Ascending aorta (tissue), 2 donors: ENCODE results near the gene FBXO3. TPM values are rescaled to one million over a fixed set of nuclear protein-coding genes. Genes with fewer than 3 reads are reported as not detected.
"Not testable (repeated sequence)": the region's sequence is repeated elsewhere in the genome, so short reads cannot be mapped to it uniquely, and the experiment has no call there.

Experiments
- DNase-seq, 2 donors: peaks; one replicate each; pipeline ENCODE4 v3.0.0-alpha.2; 2019; ENCODE audit warnings: low spot score in 2 of 2
- H3K27ac ChIP-seq, 2 donors: fragments of 200-600 bp; sonication (generic); one replicate each; pipeline ENCODE4 v1.5.1; 2016 to 2017; ENCODE audit warnings: mild to moderate bottlenecking in 1 of 2
- H3K27me3 ChIP-seq: fragments of 200-600 bp; sonication (generic); one replicate; pipeline ENCODE4 v1.5.1; 2017
- H3K36me3 ChIP-seq, 2 donors: fragments of 200-600 bp; sonication (generic); one replicate each; pipeline ENCODE4 v1.5.1; 2016
- H3K4me1 ChIP-seq, 2 donors: fragments of 200-600 bp; sonication (generic); one replicate each; pipeline ENCODE4 v1.5.1; 2016 to 2017; ENCODE audit warnings: mild to moderate bottlenecking in 1 of 2
- H3K4me3 ChIP-seq, 2 donors: fragments of 200-600 bp; sonication (generic); one replicate each; pipeline ENCODE4 v1.5.1; 2016 to 2017; ENCODE audit warnings: mild to moderate bottlenecking in 1 of 2
- H3K9me3 ChIP-seq, 2 donors: fragments of 200-600 bp; sonication (generic); one replicate each; pipeline ENCODE4 v1.5.1; 2016
- intact Hi-C: fragments of 100-400 bp; cut with DNase I; formaldehyde crosslinking; loops from one replicate; pipeline ENCODE4 v1.15.1; 2023
- total RNA-seq: library from RNA; depleted of rRNA; stranded (reverse); fragments of >200 nt; gene quantifications from one replicate; pipeline ENCODE4 v1.1.0, GENCODE V29; 2016
- TF ChIP-seq, protein P1 (sequence below), 3 experiments: fragments of 200-600 bp in 2 of 3; fragments of 450-650 bp in 1 of 3; sonication (generic) in 2 of 3; IDR thresholded peaks; one replicate each; pipeline ENCODE4 v1.5.1; 2016 to 2019; ENCODE audit warnings: antibody characterized with exemption in 3 of 3, mild to moderate bottlenecking in 1 of 3, moderate library complexity in 1 of 3

The FBXO3 gene, protein sequence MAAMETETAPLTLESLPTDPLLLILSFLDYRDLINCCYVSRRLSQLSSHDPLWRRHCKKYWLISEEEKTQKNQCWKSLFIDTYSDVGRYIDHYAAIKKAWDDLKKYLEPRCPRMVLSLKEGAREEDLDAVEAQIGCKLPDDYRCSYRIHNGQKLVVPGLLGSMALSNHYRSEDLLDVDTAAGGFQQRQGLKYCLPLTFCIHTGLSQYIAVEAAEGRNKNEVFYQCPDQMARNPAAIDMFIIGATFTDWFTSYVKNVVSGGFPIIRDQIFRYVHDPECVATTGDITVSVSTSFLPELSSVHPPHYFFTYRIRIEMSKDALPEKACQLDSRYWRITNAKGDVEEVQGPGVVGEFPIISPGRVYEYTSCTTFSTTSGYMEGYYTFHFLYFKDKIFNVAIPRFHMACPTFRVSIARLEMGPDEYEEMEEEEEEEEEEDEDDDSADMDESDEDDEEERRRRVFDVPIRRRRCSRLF
- total RNA-seq: 11.8 TPM

DNA sequence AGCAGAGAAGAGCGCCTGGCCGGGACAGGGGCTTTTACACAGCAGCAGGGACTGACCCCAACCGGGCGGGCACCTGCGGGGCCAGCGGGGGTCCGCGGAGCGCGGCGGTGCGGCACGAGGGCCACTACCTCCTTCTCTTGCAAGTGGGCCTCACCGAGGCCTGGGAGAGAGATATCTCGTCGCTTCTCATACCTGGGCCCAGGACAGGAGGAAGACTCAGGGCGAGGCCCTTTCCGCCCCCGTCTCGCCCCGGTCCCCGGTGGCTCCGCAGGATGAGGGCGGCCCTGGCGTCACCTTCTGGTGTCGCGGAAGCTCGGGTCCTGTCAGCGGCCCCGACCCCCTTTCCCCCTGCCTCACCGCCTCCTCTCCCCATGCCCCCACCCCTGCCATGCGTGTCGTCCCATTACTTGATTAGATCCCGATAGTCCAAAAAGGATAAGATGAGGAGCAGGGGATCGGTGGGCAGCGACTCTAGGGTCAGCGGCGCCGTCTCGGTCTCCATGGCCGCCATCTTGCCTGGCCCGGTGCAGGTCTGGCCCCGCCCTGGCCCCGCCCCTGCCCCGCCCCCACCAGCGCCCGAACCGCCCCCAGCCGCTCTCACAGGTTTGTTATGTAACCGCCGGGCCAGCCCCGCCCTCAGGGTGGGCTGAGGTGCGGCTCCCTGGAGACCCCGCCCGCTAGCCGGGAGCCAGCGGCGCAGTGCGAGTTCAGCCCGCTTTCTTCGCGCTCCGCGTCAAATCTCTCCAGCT lies at the start of gene FBXO3:
FBXO3 (minus strand) TSS at position 534 of the 749 bp plus-strand sequence; CDS start at position 511, 23 bp downstream.
- intact Hi-C loops: loop anchor here (2.0 to 10.0 kb wide), 3 partner anchors 37 to 1189 kb away; partner anchors contain the start of genes CD59 and EIF3M
- no peaks in the 10 kb centered on the region for H3K27me3 ChIP-seq
- peak; percentile 61 to 93 for DNase-seq
- TF ChIP-seq, protein P1, sequence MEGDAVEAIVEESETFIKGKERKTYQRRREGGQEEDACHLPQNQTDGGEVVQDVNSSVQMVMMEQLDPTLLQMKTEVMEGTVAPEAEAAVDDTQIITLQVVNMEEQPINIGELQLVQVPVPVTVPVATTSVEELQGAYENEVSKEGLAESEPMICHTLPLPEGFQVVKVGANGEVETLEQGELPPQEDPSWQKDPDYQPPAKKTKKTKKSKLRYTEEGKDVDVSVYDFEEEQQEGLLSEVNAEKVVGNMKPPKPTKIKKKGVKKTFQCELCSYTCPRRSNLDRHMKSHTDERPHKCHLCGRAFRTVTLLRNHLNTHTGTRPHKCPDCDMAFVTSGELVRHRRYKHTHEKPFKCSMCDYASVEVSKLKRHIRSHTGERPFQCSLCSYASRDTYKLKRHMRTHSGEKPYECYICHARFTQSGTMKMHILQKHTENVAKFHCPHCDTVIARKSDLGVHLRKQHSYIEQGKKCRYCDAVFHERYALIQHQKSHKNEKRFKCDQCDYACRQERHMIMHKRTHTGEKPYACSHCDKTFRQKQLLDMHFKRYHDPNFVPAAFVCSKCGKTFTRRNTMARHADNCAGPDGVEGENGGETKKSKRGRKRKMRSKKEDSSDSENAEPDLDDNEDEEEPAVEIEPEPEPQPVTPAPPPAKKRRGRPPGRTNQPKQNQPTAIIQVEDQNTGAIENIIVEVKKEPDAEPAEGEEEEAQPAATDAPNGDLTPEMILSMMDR (IDR thresholded peaks at IDR 0.05): no peak
- H3K4me3 ChIP-seq: peak within 1 kb of the TSS; percentile 85 to 90
- peak within 1 kb of the TSS; percentile 87 to 89 for H3K27ac ChIP-seq
- H3K9me3 ChIP-seq: no peaks in the 10 kb centered on the region
- peaks cover 0 to 5% of the 10 kb centered on the region in 2 donors for H3K36me3 ChIP-seq
- peaks cover 7 to 26% of the 10 kb centered on the region in 2 donors for H3K4me1 ChIP-seq

DNA sequence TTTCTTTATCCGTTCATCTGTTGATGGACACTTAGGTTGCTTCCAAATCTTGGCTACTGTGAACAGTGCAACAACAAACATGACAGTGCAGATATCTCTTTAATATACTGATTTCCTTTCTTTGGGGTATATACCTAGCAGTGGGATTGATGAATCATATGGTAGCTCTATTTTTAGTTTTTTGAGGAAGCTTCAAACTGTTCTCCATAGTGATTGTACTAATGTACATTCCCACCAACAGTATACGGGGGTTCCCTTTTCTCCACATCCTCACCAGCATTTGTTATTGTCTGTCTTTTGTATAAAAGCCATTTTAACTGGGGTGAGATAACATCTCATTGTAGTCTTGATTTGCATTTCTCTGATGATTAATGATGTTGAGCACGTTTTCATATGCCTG lies 48.7 kb upstream of the FBXO3 start:
- intact Hi-C loops, H3K4me1 ChIP-seq, H3K9me3 ChIP-seq, H3K27me3 ChIP-seq, H3K4me3 ChIP-seq, H3K27ac ChIP-seq, H3K36me3 ChIP-seq, DNase-seq: not testable (repeated sequence)

DNA sequence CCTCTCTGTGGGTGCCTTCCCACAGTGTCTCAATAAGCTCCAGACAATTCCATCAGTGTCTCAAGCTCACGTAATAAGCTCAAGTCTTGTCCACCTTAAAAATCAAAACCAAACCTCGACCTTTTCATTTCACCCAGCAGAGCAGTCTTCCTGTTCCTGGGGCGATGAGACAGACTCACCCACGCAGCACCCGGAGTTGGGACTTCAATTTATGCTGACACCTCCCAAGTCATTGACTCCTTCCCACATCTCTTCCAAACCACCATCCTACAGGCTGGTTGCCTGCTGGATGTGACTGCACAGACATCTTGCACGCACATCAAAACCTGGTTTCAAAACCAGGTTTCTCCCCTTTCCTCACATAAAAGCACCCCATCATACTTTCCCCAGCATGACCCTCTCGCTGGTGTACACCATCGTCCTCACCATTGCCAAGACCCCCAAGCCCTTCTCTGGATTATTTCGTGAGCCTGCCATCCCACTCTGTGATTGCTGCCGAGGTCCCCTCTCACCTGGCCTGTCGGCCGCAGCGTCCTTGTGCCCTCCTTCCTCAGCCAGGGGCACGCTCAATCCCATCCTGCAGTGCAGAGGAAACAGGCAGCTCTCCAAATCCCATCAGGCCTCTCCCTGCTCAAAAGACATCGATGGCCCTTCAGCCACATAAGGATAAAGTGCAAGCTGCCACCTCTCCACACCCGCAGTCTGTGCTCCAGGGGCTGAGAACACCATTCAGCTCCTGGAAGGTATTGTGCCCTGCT lies 45.1 kb upstream of the FBXO3 start:
- no peak overlapping the region for H3K27ac ChIP-seq
- intact Hi-C loops: no loop called here
- TF ChIP-seq, protein P1 (IDR thresholded peaks at IDR 0.05): no peak
- H3K4me1 ChIP-seq: no peaks in the 10 kb centered on the region
- no peak overlapping the region for H3K4me3 ChIP-seq
- no peak for DNase-seq
- H3K27me3 ChIP-seq: no peaks in the 10 kb centered on the region
- no peaks in the 10 kb centered on the region for H3K36me3 ChIP-seq
- H3K9me3 ChIP-seq: no peaks in the 10 kb centered on the region

DNA sequence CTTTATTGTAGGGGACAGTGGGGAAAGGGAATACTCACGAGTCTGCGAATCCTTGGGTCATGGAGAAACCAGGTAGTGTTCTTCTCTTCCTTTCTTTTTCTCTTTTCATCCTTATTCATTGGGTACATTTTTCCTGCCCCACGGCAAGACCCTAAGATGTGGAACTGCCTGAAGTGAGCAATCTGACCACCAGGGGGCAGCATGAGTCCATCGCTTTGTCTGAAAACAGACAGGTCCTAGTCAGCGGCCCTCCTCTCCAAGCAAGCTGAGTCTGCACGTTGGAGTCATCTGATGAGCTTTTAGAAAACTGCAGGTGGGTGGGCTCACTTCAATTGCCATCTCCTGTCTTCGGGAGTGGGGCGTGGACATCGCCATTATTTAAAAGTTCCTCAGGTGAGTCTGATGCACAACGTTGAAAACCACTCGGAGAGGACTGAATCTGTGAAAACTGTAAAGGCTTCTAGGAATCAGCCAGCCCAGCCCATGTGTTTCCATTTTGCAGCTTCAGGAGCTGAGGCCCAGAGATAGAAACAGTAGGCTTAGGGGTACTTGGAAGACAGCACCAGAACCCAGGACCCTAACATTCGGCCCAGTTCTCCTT lies 34.0 kb upstream of the FBXO3 start:
- Histone ChIP-seq H3K4me1 (no peaks in the 10 kb centered on the region), H3K27ac (no peak overlapping the region), H3K36me3 (no peaks in the 10 kb centered on the region), H3K4me3 (no peak overlapping the region), H3K9me3 (no peaks in the 10 kb centered on the region), H3K27me3 (no peaks in the 10 kb centered on the region)
- TF ChIP-seq, protein P1 (IDR thresholded peaks at IDR 0.05): peak; percentile 75 to 89 (median 86)
- DNase-seq: peak in 1 of 2 donors; percentile 91
- intact Hi-C loops: loop anchor here (1.0 to 5.0 kb wide), 2 partner anchors 21 to 179 kb away; no protein-coding TSS in a partner anchor

DNA sequence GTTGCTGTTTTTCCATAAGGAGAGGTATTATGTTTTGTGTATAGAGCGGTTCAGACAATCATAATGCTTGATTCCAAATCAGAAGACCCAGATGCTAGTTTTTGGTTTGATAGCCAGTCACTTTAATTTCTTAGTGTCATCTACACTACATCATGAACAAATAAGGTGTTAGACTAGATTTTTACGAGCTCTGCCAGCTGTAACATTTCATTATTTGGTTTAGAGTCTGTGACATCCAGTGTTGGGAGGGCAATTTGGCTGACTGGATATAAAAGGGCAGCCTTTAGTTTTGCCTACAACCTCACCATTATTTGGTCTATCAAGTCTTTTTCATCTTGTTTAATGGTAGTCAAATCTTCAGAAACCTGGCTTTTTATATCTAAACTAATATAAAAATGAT lies 30.2 kb upstream of the FBXO3 start:
- intact Hi-C loops: no loop called here
- H3K4me3 ChIP-seq: no peak overlapping the region
- no peaks in the 10 kb centered on the region for H3K9me3 ChIP-seq
- H3K27me3 ChIP-seq: peaks cover 6% of the 10 kb centered on the region
- no peak overlapping the region for H3K27ac ChIP-seq
- TF ChIP-seq, protein P1 (IDR thresholded peaks at IDR 0.05): no peak
- DNase-seq: no peak
- no peaks in the 10 kb centered on the region for H3K36me3 ChIP-seq
- H3K4me1 ChIP-seq: peaks cover 0 to 6% of the 10 kb centered on the region in 2 donors
